Ectodermal cell (in vitro differentiated cells): ENCODE measurements around the gene ABCC10. TPM values are rescaled to one million over a fixed set of nuclear protein-coding genes. Genes with fewer than 3 reads are reported as not detected.
"Not testable (repeated sequence)": the region's sequence is repeated elsewhere in the genome, so short reads cannot be mapped to it uniquely, and the experiment has no call there.

Source experiments
- H3K27ac ChIP-seq: 2 replicates; pipeline ENCODE4 v1.7.0; 2013; ENCODE audit warnings: mild to moderate bottlenecking, low read depth, low read length; ENCODE audit not compliant: insufficient read depth, poor library complexity, severe bottlenecking
- H3K27me3 ChIP-seq: 2 replicates; pipeline ENCODE4 v1.7.0; 2013; ENCODE audit warnings: mild to moderate bottlenecking, low read length; ENCODE audit not compliant: insufficient read depth, control insufficient read depth, poor library complexity, severe bottlenecking
- H3K36me3 ChIP-seq: one replicate; pipeline ENCODE4 v1.7.0; 2013; ENCODE audit warnings: low read length; ENCODE audit not compliant: control insufficient read depth, insufficient read depth
- H3K4me1 ChIP-seq: one replicate; pipeline ENCODE4 v1.7.0; 2013; ENCODE audit warnings: low read length; ENCODE audit not compliant: control insufficient read depth, insufficient read depth
- H3K4me3 ChIP-seq: 2 replicates; pipeline ENCODE4 v1.7.0; 2013; ENCODE audit warnings: low read depth, low read length, control low read depth; ENCODE audit not compliant: insufficient read depth
- H3K9me3 ChIP-seq: 2 replicates; pipeline ENCODE4 v1.7.0; 2013; ENCODE audit warnings: mild to moderate bottlenecking, low read length, moderate library complexity; ENCODE audit not compliant: control insufficient read depth
- WGBS, 2 experiments: methylation state at CpG; one replicate each; pipeline ENCODE4 v1.1.7; 2013; ENCODE audit warnings: missing lambda C conversion rate in 2 of 2; 5-methylcytosine and 5-hydroxymethylcytosine counted together
- polyA plus RNA-seq, 4 experiments: library from polyadenylated mRNA; stranded (reverse); fragments of 50-300 nt; gene quantifications; one replicate each; pipeline ENCODE4 v1.2.3, GENCODE V29; 2013

The ABCC10 gene
- polyA plus RNA-seq (2013, experiment 1 of 4), result 33.5 TPM
- 36.4 TPM for polyA plus RNA-seq (2013, experiment 2 of 4)
- 21.4 TPM for polyA plus RNA-seq (2013, experiment 3 of 4)
- 22.4 TPM for polyA plus RNA-seq (2013, experiment 4 of 4)

DNA sequence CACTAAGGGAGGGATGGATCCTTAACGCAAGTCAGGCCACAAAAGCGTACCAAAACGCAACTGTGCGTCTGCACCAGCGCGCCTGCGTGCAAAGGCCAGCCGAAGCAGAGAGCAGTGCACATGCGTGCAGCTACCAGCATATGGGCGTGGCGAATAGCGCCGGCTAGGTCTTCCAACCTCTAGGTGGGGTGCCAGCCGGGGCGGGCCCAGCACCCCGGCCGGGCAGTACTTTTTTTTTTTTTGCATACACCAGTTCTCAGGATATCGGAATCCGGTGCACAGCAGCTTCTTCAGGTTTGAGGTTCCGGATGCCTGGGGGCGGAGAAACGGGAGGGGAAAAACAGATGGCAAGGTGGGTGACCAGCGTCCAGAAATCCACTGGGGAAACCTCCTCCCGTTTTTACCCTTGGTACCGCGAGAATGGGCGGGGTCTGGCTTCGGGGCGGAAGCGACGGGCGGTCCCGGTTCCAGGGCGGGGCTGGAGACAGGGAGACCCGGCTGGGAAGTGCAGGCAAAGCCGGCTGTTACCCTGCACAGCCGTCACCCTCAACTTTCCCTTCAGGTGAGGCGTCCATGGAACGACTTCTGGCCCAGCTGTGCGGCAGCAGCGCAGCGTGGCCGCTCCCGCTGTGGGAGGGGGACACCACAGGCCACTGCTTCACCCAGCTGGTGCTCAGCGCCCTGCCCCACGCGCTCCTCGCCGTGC is at the start of gene ABCC10:
Gene ABCC10 (plus strand): TSS at position 136 of the 706 bp plus-strand sequence. CDS start 438 bp downstream, at position 574.
- WGBS, 2 experiments, result 1% methylated on average over 49 of the region's 49 CpGs
- Histone ChIP-seq H3K4me3 (peak within 1 kb of the TSS; percentile 95), H3K9me3 (no peaks in the 10 kb centered on the region), H3K36me3 (no peaks in the 10 kb centered on the region), H3K4me1 (peaks cover 10% of the 10 kb centered on the region), H3K27me3 (no peaks in the 10 kb centered on the region), H3K27ac (peak within 1 kb of the TSS; percentile 76)

DNA sequence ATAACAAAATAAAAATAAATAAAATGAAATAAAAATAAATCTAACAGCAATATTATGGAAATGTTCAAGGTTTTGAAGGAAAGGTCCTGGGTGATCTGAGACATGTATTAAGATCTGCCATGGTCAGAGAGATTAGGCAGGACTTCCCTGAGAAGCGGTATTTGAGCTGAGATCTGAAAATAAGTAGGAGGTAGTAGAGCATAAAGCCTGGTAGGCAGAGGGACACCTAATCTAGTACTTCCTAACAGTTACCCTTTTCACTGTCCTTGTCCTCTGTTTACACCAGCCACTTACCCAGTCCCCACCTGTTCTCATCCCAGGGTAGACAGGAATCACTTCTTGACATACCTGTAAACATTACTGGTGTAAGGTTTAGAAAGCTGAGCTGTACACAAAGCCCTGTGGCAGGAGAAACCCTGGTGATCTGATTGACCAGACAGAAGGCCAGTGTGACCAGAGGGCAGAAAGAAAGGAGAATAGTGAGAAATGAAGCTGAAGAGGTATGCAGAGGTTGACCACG is 49.6 kb upstream of the ABCC10 start:
- Histone ChIP-seq H3K36me3 (no peaks in the 10 kb centered on the region), H3K27me3 (peaks cover 9% of the 10 kb centered on the region), H3K9me3 (no peaks in the 10 kb centered on the region), H3K4me1 (no peaks in the 10 kb centered on the region), H3K4me3 (no peak overlapping the region), H3K27ac (no peak overlapping the region)
- WGBS, 2 experiments, result 89 to 92% methylated on average over 1 to 2 of the region's 2 CpGs

DNA sequence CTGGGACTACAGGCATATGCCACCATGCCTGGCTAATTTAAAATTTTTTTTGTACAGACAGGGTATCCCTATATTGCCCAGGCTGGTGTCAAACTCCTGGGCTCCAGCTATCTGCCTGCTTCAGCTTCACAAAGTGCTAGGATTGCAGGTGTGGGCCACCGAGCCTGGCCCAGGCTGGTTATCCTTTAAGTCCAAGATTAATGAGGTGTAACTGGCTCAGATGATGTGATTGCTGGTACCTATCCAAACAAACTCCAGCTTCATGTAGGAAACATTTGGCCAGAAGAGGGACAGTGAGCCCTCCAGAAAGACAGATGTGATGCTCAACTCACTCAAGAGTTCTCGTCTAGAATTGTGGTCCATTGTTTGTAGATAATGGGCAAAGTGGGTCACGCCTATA is 48.7 kb upstream of the ABCC10 start:
- H3K4me3 ChIP-seq, result no peak overlapping the region
- H3K36me3 ChIP-seq, result no peaks in the 10 kb centered on the region
- H3K4me1 ChIP-seq, result no peaks in the 10 kb centered on the region
- WGBS, 2 experiments, result 87 to 89% methylated on average over 3 of the region's 3 CpGs
- H3K27me3 ChIP-seq, result peaks cover 9% of the 10 kb centered on the region
- no peak overlapping the region for H3K27ac ChIP-seq
- H3K9me3 ChIP-seq, result no peaks in the 10 kb centered on the region

DNA sequence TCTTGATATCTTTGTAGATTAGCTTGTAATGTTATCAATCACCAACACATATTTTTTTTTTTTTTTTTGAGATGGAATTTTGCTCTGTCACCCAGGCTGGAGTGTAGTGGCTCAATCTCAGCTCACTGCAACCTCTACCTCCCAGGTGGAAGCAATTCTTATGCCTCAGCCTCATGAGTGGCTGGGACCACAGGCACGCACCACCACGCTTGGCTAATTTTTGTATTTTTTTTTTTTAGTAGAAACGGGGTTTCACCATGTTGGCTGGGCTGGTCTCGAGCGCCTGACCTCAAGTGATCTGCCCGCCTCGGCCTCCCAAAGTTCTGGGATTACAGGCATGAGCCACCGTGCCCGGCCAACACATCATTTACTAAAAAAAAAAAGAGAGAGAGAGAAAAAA is 46.5 kb upstream of the ABCC10 start:
- not testable (repeated sequence) for H3K9me3 ChIP-seq, H3K36me3 ChIP-seq, H3K4me1 ChIP-seq, H3K27ac ChIP-seq, H3K4me3 ChIP-seq, H3K27me3 ChIP-seq
- 89 to 93% methylated on average over 7 of the region's 9 CpGs for WGBS, 2 experiments

DNA sequence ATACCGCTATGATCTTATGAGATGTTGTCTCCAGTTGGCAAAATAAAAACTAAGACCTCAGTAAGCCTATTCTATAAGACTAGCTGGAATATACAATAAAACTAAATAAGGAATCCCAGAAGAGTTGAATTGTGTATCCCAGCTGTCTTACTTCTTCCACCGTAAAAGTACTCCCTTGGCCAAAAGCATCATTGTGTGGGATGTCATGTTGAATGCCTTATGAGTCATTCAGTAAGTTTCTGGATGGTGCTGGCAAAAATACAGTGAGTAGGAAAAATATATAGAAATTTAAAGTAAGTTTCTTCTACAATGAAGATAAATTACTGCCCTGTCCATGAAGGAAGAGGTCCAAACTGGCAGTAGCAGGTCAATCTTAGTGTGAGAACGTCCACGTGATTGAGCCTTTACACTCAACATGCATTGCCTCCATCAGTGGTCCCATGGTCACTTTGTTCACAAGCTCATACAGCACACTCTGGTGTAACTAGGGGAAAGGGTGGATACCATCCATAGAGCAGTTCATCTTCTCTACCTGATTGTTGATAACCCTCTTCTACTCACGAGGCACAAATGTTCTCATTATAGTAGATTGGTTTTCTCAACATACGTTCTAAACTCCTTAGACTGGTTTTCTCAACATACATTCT is 44.2 kb upstream of the ABCC10 start:
- WGBS, 2 experiments, result 84 to 91% methylated on average over 6 of the region's 6 CpGs
- Histone ChIP-seq H3K27ac (no peak overlapping the region), H3K4me3 (no peak overlapping the region), H3K9me3 (no peaks in the 10 kb centered on the region), H3K36me3 (no peaks in the 10 kb centered on the region), H3K4me1 (no peaks in the 10 kb centered on the region), H3K27me3 (peaks cover 9% of the 10 kb centered on the region)

DNA sequence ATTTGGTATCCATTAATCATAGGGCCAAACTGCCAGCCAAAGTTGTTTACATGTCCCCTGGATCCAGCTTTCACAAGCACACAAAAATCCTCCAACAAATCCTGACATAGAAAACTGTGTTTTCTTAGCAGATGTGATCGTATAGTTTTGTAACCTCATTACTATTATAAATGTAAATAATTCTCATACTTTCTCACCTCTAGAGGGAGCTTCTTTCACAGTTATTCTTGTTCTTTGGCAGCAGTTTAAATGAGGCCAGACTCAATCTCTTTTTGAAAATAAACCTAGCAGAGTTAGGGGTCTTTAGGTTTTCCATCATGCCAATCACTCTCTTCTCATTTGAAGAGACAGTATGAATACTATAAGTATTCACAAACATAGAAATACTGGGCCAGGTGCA is 40.8 kb upstream of the ABCC10 start:
- no peaks in the 10 kb centered on the region for H3K36me3 ChIP-seq
- H3K4me3 ChIP-seq, result no peak overlapping the region
- H3K27ac ChIP-seq, result no peak overlapping the region
- H3K9me3 ChIP-seq, result no peaks in the 10 kb centered on the region
- H3K4me1 ChIP-seq, result no peaks in the 10 kb centered on the region
- no CpG with 5 or more reads among the region's 1 CpG for WGBS, 2 experiments
- H3K27me3 ChIP-seq, result no peaks in the 10 kb centered on the region

- no peaks in the 10 kb centered on the region for H3K36me3 ChIP-seq
- H3K9me3 ChIP-seq, result no peaks in the 10 kb centered on the region
- no peaks in the 10 kb centered on the region for H3K27me3 ChIP-seq
- H3K27ac ChIP-seq, result no peak overlapping the region
- H3K4me3 ChIP-seq, result no peak overlapping the region
- 95% methylated on average over 6 of the region's 6 CpGs for WGBS, 2 experiments
- H3K4me1 ChIP-seq, result no peaks in the 10 kb centered on the region
Observed at GRCh38 chr6:43389730-43390295, 37.5 kb upstream of the ABCC10 start.

- H3K9me3 ChIP-seq, H3K4me3 ChIP-seq, H3K36me3 ChIP-seq, H3K27me3 ChIP-seq, H3K27ac ChIP-seq, H3K4me1 ChIP-seq: not testable (repeated sequence)
- 81 to 87% methylated on average over 10 of the region's 10 CpGs for WGBS, 2 experiments
Observed at GRCh38 chr6:43390753-43391439, 36.4 kb upstream of the ABCC10 start.

- Histone ChIP-seq H3K36me3 (no peaks in the 10 kb centered on the region), H3K27ac (no peak overlapping the region), H3K27me3 (no peaks in the 10 kb centered on the region), H3K4me1 (no peaks in the 10 kb centered on the region), H3K4me3 (no peak overlapping the region), H3K9me3 (no peaks in the 10 kb centered on the region)
- 91 to 93% methylated on average over 13 of the region's 13 CpGs for WGBS, 2 experiments
Observed at GRCh38 chr6:43391440-43392031, 35.8 kb upstream of the ABCC10 start.
